ENCODE measurements around the gene NDUFS2.
"Not testable (repeated sequence)": the region's sequence is repeated elsewhere in the genome, so short reads cannot be mapped to it uniquely, and the experiment has no call there.

The NDUFS2 gene

DNA sequence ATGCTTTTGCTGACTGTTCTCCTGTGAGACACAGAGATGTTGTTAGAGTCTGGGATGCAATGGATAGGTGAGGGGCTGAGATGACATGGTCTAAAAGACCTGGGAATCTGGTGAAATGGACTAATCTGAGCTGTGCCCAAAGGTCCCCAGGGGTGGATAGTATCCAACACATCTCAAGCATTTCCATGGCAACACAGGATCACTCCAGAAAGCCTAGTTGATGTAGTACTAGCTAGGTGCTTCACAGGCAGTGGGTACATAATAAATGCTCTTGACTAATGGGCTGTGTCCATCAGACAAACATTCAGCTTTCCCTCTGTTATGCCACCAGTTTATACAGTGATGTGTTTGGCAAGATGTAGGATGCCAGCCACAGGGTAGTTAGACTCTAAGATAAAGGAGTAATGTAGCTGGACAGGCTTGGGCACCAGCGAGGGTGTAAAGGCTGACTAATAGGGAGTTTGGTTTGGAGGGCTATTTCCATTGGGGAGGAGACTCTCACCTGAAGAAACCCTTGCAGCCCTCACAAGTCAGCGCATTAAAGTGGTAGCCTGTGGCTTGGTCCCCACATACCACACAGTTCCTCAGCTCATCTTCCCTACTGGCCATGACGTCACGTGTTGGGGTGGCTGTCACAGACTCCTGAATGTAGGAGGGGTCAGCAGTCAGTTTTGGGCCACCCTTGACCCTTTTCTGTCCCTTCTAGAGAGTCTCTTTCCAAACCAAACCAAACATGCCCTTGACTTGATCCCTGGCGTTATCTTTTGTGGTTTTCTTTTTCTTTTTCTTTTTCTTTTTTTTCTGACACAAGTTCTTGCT, 34.0 kb downstream of the NDUFS2 start:
- no peaks in the 10 kb centered on the region for H3K9me3 Mint-ChIP-seq
- ATAC-seq (replicated peaks) (no peak), DNase-seq (no peak)
- H3K4me1 Mint-ChIP-seq (ENCODE audit: low read depth in 2 of 2), result no peaks in the 10 kb centered on the region
- no peak overlapping the region for H3K4me3 Mint-ChIP-seq
- H3K27me3 Mint-ChIP-seq, result peaks cover 21 to 26% of the 10 kb centered on the region in 2 donors
- H3K36me3 Mint-ChIP-seq (ENCODE audit: insufficient read depth), result peaks cover 4% of the 10 kb centered on the region
- H3K27ac Mint-ChIP-seq, result no peak overlapping the region

DNA sequence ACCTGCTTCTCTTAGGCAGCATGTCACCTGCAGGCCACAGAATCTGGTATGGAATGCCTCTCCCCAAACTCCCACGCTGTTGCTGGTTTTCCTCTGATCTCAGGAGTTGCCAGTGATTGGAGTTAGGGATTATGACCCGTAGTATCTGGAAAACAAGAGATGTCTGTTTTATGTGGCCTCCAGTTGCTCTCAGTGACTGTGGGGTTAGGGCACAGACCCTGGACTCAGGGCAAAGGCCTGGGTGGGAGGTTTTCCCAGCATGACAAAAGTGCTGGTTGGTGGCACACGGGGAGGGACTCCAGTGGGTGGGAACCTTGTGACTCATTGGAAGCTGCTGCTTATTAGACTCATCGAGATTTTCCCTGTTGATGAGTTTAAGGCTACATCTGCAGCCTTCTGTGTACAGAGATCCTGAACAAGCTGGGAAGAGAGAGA, 35.9 kb downstream of the NDUFS2 start, which contains the start of gene NR1I3:
Gene NR1I3, minus strand, starts transcription at position 165 of the 435 bp plus-strand sequence. CDS start 1,638 bp downstream, outside the sequence.
- Mint-ChIP-seq H3K27ac (no peak within 1 kb of the TSS), H3K9me3 (no peaks in the 10 kb centered on the region), H3K36me3 (ENCODE audit: insufficient read depth) (peaks cover 4% of the 10 kb centered on the region), H3K27me3 (peaks cover 21 to 27% of the 10 kb centered on the region in 2 donors), H3K4me1 (ENCODE audit: low read depth in 2 of 2) (no peaks in the 10 kb centered on the region), H3K4me3 (no peak within 1 kb of the TSS)
- ATAC-seq (replicated peaks) (no peak), DNase-seq (no peak)

DNA sequence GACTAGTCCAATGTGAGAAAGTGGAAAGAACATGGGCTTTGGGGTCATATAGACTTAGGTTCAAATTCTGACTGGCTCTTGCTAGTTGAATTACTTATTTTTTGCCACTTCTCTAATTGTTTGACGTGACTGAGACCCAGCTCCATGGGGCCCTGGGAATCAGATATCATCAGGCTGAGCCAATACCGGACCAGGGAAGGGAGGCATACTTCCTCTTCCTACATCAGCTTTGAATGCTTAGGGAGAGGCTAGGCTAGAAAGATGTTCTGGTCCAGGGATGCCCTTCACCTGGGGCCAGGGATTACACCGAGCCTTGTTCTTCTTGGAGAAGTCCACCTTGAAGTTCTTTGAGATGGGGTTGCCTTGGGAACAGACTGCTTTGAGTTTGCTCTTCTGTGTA, 39.5 kb downstream of the NDUFS2 start:
- no peak overlapping the region for H3K4me3 Mint-ChIP-seq
- no peak overlapping the region for H3K27ac Mint-ChIP-seq
- ATAC-seq (replicated peaks), result no peak
- no peaks in the 10 kb centered on the region for H3K4me1 Mint-ChIP-seq (ENCODE audit: low read depth in 2 of 2)
- H3K9me3 Mint-ChIP-seq, result no peaks in the 10 kb centered on the region
- H3K36me3 Mint-ChIP-seq (ENCODE audit: insufficient read depth), result no peaks in the 10 kb centered on the region
- DNase-seq, result no peak
- H3K27me3 Mint-ChIP-seq, result peaks cover 21 to 27% of the 10 kb centered on the region in 2 donors

DNA sequence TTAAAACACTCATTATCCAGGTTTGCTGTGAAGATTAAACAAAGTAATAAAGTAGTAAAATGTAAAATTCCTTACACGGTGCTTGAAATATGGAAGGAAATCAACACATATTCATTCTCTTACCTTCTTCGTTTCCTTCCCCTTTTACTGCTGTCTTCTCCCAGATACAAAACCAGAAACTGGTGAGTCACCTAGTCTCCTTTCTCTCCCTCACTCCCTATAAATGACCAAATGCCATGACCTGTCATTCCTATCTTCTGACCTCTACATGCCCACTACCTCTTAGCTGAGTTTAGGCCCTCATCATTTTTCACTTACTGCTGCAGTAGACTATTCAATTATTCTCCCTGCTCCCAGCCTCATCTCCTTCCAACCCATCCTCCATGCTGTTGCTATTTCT, 40.1 kb downstream of the NDUFS2 start:
- ATAC-seq (replicated peaks), result no peak
- no peaks in the 10 kb centered on the region for H3K9me3 Mint-ChIP-seq
- no peak overlapping the region for H3K27ac Mint-ChIP-seq
- DNase-seq, result no peak
- H3K4me1 Mint-ChIP-seq (ENCODE audit: low read depth in 2 of 2), result no peaks in the 10 kb centered on the region
- H3K27me3 Mint-ChIP-seq, result peaks cover 21 to 27% of the 10 kb centered on the region in 2 donors
- H3K4me3 Mint-ChIP-seq, result no peak overlapping the region
- no peaks in the 10 kb centered on the region for H3K36me3 Mint-ChIP-seq (ENCODE audit: insufficient read depth)

DNA sequence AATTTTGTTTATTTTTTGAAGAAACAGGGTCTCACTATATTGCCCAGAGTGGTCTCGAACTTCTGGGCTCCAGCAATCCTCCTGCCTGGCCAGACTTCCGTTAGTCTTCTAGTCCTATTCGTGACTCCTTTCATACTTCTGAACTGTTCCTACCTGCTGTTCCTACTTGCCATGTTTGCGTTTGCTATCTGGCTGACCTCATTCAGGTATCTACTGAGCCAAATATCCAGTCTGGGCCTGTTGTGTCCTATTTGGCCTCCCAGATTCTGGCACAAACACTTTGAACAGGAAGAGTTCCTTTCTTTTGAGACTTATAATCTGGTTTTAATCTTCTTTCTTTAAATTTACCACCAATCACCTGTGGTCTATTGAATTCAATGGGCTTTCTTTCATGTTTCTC, 42.7 kb downstream of the NDUFS2 start:
- no peaks in the 10 kb centered on the region for H3K36me3 Mint-ChIP-seq (ENCODE audit: insufficient read depth)
- no peak overlapping the region for H3K27ac Mint-ChIP-seq
- H3K9me3 Mint-ChIP-seq, result no peaks in the 10 kb centered on the region
- H3K27me3 Mint-ChIP-seq, result peaks cover 12 to 13% of the 10 kb centered on the region in 2 donors
- no peaks in the 10 kb centered on the region for H3K4me1 Mint-ChIP-seq (ENCODE audit: low read depth in 2 of 2)
- DNase-seq (no peak), ATAC-seq (replicated peaks) (no peak)
- no peak overlapping the region for H3K4me3 Mint-ChIP-seq

DNA sequence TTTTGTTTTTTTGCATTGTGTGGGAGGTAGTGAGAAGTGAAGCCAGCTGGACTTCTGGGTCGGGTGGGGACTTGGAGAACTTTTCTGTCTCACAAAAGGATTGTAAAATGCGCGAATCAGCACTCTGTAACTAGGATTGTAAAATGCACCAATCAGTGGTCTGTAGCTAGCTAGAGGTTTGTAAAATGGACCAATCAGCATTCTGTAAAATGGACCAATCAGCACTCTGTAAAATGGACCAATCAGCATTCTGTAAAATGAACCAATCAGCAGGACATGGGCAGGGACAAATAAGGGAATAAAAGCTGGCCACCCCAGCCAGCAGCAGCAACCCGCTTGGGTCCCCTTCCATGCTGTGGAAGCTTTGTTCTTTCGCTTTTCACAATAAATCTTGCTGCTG, 47.9 kb downstream of the NDUFS2 start:
- not testable (repeated sequence) for DNase-seq; H3K4me1 Mint-ChIP-seq (ENCODE audit: low read depth in 2 of 2); ATAC-seq (replicated peaks); H3K36me3 Mint-ChIP-seq (ENCODE audit: insufficient read depth); H3K4me3 Mint-ChIP-seq; H3K9me3 Mint-ChIP-seq; H3K27ac Mint-ChIP-seq
- H3K27me3 Mint-ChIP-seq, result peaks cover 10 to 18% of the 10 kb centered on the region in 2 donors

DNA sequence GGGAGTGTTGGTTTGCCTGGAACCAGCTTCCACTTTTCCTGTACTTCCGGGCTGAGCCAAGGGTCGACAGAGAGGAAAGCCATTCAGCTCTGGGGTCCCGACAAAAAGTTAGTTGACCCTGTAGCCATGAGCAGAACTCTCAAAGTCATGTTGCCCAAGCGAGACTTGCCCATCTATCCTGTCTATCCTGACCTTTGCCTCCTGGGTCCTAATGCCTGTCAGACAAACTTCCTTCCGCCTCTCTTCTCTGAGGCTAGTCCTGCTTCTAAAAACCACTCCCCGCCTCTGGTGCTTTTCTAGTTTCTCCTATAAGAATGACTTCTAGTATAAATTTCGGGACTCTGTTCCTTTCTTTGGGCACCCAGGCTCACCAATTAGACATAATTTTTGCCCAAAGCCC, 48.7 kb downstream of the NDUFS2 start:
- DNase-seq (no peak), ATAC-seq (replicated peaks) (no peak)
- H3K9me3 Mint-ChIP-seq, result no peaks in the 10 kb centered on the region
- H3K4me3 Mint-ChIP-seq, result no peak overlapping the region
- peaks cover 2% of the 10 kb centered on the region for H3K36me3 Mint-ChIP-seq (ENCODE audit: insufficient read depth)
- H3K4me1 Mint-ChIP-seq (ENCODE audit: low read depth in 2 of 2), result no peaks in the 10 kb centered on the region
- H3K27ac Mint-ChIP-seq, result no peak overlapping the region
- H3K27me3 Mint-ChIP-seq, result peaks cover 18 to 26% of the 10 kb centered on the region in 2 donors

DNA sequence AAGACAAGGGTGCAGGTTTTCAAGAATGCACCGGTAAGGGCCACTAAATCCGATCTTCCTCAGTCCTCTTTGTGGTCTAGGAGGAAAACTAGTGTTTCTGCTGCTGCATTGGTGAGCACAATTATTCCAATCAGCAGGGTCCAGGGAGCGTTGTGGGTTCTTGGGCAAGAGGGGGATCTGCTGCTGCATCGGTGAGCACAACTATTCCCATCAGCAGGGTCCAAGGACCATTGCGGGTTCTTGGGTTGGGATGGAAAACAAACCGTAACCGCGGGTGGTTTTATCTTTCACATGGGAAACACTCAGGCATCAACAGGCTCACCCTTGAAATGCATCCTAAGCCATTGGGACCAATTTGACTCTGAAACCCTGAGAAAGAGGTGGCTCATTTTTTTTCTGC, 49.4 kb downstream of the NDUFS2 start:
- peaks cover 2% of the 10 kb centered on the region for H3K36me3 Mint-ChIP-seq (ENCODE audit: insufficient read depth)
- H3K27ac Mint-ChIP-seq, result no peak overlapping the region
- H3K4me1 Mint-ChIP-seq (ENCODE audit: low read depth in 2 of 2), result no peaks in the 10 kb centered on the region
- H3K27me3 Mint-ChIP-seq, result peaks cover 23 to 30% of the 10 kb centered on the region in 2 donors
- DNase-seq (no peak), ATAC-seq (replicated peaks) (no peak)
- no peak overlapping the region for H3K4me3 Mint-ChIP-seq
- peaks cover 0 to 1% of the 10 kb centered on the region in 2 donors for H3K9me3 Mint-ChIP-seq

DNA sequence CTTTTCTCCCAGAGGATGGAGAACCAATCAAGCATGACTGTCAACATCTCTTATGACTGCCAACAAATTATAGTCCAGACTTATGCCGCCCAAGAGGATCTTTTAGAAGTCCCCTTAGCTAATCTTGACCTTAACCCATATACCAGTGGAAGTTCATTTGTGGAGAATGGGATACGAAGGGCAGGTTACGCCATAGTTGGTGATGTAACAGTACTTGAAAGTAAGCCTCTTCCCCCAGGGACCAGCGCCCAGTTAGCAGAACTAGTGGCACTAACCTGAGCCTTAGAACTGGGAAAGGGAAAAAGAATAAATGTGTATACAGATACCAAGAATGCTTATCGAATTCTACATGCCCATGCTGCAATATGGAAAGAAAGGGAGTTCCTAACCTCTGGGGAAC, 53.1 kb downstream of the NDUFS2 start:
- H3K27me3 Mint-ChIP-seq, result peaks cover 56 to 67% of the 10 kb centered on the region in 2 donors
- ATAC-seq (replicated peaks); H3K4me3 Mint-ChIP-seq; H3K27ac Mint-ChIP-seq; DNase-seq; H3K9me3 Mint-ChIP-seq; H3K36me3 Mint-ChIP-seq (ENCODE audit: insufficient read depth); H3K4me1 Mint-ChIP-seq (ENCODE audit: low read depth in 2 of 2): not testable (repeated sequence)

DNA sequence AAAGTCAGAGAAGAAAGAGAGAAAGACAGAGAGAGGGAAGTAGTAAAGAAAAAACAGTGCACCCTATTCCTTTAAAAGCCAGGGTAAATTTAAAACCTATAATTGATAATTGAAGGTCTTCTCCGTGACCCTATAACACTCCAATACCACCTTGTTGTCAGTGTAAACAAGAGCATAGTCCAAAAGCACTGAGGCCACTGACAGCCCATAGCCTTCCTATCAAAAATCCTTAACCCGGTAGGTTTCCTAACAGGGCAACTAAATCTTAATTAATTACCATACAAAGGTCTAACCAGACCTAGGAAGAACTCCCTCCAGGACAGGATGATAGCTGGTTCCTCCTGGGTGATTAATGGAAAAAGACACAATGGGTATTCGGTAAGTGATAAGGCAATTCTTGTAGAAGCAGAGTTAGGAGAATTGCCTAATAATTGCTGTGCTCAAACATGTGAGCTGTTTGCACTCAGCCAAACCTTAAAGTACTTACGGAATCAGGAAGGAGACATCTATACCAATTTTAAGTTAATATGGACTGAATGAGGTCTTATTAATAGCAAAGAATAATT, 53.9 kb downstream of the NDUFS2 start:
- not testable (repeated sequence) for H3K4me3 Mint-ChIP-seq; H3K9me3 Mint-ChIP-seq; ATAC-seq (replicated peaks); DNase-seq; H3K27ac Mint-ChIP-seq; H3K4me1 Mint-ChIP-seq (ENCODE audit: low read depth in 2 of 2); H3K36me3 Mint-ChIP-seq (ENCODE audit: insufficient read depth)
- peaks cover 61 to 71% of the 10 kb centered on the region in 2 donors for H3K27me3 Mint-ChIP-seq

DNA sequence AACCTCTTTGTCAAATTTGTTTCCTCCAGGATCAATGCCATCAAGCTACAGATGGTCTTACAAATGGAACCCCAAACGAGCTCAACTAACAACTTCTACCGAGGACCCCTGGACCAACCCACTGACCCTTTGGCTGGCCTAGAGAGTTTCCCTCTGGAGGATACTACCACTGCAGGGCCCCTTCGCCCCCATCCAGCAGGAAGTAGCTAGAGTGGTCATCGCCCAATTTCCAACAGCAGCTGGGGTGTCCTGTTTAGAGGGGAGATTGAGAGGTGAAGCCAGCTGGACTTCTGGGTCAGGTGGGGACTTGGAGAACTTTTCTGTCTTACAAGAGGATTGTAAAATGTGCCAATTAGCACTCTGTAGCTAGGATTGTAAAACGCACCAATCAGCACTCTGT, 54.9 kb downstream of the NDUFS2 start:
- peaks cover 64 to 71% of the 10 kb centered on the region in 2 donors for H3K27me3 Mint-ChIP-seq
- peak in 1 of 3 experiments; percentile 5 for DNase-seq
- not testable (repeated sequence) for ATAC-seq (replicated peaks)

DNA sequence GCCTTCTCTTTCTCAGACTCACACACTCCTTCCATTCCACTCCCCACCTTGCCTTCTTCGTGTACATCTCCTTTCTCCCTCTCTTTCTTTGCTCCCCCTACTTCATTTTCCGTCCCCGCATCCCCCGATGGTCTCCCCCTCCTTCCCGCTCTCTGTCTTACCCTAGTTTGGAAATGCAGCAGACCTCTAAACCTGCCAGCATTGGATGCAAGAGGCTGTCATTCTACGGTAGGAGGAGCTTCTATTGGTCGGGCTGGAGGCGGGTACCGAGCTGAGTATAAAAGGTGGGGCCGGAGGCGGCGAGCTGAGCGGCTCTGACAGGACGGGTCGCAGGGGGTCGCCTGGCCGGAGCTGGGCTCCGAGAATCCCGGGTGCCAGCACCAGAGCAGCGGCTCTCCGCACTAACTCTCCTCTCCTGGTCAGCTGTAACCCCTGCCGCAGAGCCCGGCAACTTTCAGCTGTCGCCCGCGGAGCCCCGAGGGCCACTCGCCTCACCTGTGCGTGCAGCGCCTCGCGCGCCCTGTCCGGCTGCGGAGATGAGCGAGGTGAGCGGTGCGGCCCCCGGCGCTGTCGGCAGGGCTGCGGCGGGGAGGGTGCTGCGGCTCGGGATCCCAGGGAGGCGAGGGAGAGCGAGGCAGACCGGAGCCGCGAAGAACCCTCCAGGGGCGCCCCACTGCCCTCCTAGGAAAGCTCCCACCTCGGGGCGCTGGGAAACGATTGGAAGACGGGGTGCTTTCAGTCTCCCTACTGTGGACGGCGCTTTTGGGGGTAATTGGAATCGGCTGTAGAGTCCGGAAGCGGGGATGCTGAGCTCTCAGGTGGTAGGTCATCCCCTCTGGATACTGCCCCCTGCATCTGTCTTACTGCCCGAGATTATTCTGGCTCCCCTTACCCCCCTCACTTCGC, 56.5 kb downstream of the NDUFS2 start, which contains the start of gene PCP4L1:
Gene PCP4L1, plus strand, starts transcription at position 307 of the 906 bp plus-strand sequence. Its CDS starts 230 bp downstream, at position 537.
- peaks cover 5 to 7% of the 10 kb centered on the region in 2 donors for H3K9me3 Mint-ChIP-seq
- DNase-seq (peak in 1 of 3 experiments; percentile 5), ATAC-seq (replicated peaks) (peak; percentile 64)
- peak within 1 kb of the TSS; percentile 68 to 76 for H3K4me3 Mint-ChIP-seq
- no peak within 1 kb of the TSS for H3K27ac Mint-ChIP-seq
- peaks cover 4% of the 10 kb centered on the region for H3K36me3 Mint-ChIP-seq (ENCODE audit: insufficient read depth)
- peaks cover 5 to 7% of the 10 kb centered on the region in 2 donors for H3K4me1 Mint-ChIP-seq (ENCODE audit: low read depth in 2 of 2)
- peaks cover 72 to 75% of the 10 kb centered on the region in 2 donors for H3K27me3 Mint-ChIP-seq

More for the DNA sequence above, 54.9 kb downstream of the NDUFS2 start:
- not testable (repeated sequence) for H3K4me3 Mint-ChIP-seq; H3K4me1 Mint-ChIP-seq (ENCODE audit: low read depth in 2 of 2); H3K9me3 Mint-ChIP-seq; H3K36me3 Mint-ChIP-seq (ENCODE audit: insufficient read depth); H3K27ac Mint-ChIP-seq

DNA sequence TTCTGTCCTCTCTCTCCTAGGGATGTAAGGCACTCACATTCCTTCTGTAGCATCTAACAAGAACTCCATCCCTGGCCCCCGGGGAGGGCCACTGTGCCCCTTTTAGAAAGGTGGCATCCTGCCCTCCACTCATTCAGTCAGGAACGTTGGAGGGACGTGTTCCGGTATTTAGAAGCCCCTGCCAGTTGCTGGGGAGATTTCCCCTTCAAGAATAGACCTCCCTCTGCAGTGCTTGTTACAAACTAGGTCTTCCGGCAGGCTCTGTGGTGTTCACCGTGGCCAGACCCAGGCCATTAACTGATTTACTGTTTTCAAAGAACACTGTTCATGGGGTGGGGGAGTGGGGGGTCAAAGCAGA, 57.2 kb downstream of the NDUFS2 start:
- Mint-ChIP-seq H3K4me3 (peak overlapping the region; percentile 68 to 76), H3K9me3 (peaks cover 5 to 7% of the 10 kb centered on the region in 2 donors), H3K36me3 (ENCODE audit: insufficient read depth) (peaks cover 4% of the 10 kb centered on the region), H3K27ac (no peak overlapping the region), H3K4me1 (ENCODE audit: low read depth in 2 of 2) (peaks cover 5 to 7% of the 10 kb centered on the region in 2 donors), H3K27me3 (peaks cover 73 to 77% of the 10 kb centered on the region in 2 donors)
- no peak for DNase-seq
- ATAC-seq (replicated peaks), result no peak
